ENCODE results near the gene GABRG3.

DNA sequence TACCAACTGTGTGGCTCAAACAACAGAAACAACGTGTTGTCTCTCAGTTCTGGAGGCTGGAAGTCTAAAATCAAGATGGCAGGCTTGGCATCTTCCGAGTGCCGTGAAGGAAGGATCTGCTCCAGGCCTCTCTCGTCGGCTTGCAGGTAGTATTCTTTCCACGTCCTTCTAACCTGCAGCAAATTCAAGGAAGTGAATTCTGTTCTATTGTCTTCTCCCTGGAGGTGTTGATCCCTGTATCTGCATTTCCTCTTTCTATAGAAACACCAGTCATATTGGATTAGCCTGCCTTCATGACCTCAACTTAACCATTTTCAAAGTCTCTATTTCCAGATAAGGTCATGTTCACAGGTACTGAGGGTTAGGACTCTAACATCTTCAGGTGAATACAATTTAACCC is 512.1 kb downstream of the GABRG3 start:
- TF ChIP-seq, protein P1, sequence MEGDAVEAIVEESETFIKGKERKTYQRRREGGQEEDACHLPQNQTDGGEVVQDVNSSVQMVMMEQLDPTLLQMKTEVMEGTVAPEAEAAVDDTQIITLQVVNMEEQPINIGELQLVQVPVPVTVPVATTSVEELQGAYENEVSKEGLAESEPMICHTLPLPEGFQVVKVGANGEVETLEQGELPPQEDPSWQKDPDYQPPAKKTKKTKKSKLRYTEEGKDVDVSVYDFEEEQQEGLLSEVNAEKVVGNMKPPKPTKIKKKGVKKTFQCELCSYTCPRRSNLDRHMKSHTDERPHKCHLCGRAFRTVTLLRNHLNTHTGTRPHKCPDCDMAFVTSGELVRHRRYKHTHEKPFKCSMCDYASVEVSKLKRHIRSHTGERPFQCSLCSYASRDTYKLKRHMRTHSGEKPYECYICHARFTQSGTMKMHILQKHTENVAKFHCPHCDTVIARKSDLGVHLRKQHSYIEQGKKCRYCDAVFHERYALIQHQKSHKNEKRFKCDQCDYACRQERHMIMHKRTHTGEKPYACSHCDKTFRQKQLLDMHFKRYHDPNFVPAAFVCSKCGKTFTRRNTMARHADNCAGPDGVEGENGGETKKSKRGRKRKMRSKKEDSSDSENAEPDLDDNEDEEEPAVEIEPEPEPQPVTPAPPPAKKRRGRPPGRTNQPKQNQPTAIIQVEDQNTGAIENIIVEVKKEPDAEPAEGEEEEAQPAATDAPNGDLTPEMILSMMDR (IDR thresholded peaks at IDR 0.05; ENCODE audit: poor library complexity): no peak
- TF ChIP-seq EZH2 (IDR thresholded peaks at IDR 0.05; ENCODE audit: borderline replicate concordance) (no peak), EZH2phosphoT487 (IDR thresholded peaks at IDR 0.05; ENCODE audit: low read depth, severe bottlenecking, unreplicated experiment) (no peak)
